NCI-H2227 (cell line): ENCODE data around the gene ADAM12.

Experiments
- DNase-seq: peaks from one replicate; lab custom pipeline; 2025; ENCODE audit not compliant: unreplicated experiment; lab: John Stamatoyannopoulos, UW

Gene ADAM12

DNA sequence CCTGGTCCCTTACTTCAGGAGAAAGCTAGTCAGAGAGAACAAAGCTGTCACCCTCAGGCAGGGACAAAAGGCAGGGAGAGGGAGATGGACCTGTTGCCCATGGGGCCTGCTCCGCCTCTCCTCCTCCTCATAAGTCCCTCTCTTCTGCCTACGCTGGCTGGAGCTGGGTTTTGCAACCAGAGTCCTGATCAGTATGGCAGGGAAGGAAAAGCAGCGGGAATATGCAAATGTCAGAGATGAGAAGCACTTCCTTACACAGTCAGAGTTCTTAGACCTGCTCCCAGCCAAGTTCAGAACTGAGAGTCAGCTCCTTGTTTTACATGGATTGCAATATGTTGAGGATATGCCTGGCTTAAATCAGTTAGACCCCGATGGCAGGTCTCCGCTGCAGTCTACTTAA, 231.1 kb downstream of the ADAM12 start:
- no peak for DNase-seq

DNA sequence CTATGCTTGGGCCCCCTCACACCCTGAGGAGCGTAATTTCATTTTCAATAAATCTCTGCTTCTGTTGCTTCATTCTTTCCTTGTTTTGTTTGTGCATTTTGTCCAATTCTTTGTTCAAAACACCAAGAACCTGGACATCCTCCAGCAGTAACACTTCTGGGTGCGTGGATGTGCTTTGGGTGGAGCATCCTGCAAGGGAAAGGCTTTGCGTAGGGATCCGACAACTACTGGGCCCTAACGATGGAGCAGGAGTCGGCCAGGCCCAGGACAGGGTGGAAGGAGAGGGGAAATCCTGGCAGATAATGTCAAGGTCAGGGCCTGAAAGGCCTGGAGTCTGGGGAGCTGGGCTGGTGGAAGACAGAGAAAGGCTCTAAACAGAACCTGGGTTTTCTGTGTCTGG, 231.8 kb downstream of the ADAM12 start:
- no peak for DNase-seq

DNA sequence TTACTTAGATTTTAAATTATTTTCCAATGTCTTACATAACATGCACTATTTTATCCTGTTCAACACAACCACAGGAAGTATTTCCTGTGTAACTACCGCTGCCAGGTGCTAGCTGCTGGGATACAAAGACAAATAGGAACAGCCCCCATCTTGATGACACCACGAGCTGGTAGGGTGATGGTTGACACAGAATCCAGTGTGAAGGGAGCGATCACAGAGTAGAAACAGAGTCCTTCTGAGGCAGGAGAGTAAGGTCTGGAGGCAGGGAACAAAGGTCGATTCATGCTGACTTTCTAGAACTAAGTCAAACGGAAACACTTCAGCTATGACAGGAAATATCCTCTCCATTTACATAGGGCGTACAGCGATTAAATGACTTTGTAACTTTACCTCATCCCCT, 232.3 kb downstream of the ADAM12 start:
- no peak for DNase-seq

DNA sequence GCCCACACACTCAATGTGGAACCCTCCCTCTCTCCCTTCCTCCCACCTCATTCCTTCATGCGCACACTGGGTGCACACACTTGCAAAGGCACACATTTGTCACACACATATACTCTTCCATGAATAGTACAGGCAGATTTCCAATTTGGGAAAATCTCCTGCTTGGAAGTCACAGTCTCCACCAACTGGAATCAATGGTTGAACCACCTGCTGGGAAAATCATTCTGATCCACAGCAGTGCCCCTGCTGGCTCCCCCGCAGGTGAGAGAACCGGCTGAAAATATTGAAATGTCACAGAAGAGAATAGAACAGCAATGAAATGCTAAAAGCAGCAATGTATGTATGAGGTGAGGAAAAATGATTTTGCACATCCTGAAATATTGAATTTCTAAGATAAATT, 232.7 kb downstream of the ADAM12 start:
- no peak for DNase-seq

DNA sequence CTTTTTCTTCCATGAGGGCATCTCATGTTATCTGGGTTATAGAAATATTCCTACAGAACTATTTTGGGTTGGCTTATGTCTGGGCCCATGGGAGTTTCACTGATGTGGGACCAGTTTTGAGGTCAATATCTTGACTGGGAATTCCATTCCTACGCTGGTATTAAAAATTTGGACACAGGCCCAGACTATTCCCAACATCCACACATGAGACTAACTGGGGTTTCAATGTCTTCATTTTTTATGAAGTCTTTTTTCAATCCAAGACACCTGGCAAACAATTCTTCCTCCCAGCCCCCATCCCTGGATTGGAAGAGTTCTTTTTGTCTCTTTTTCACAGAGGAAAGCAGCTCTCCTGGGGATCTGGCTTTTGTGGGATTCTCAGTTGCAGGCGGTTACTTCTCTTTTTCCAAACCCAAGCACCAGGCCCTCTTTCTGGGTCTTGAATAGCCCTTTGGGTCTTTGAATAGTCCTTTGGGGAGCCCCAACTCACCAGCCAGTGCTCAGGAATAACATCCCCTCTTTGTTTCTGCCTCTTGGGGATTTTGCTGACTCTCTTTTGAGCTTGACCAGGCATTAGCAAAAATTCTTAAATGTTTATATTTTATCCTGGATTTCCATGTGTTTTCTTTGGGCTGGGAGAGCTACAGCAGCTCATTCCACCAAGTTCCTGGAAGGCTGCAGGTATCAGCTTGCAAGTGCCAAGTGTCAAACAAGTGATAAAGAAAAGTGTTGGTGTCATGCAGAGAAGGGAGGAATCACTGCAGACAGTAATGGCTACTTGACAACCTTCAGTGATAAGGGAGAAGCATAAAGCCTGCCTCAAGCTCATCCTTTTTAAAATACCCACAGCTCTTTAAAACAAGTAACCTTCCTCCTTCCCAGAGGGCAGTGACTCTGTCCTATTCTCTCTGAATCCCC, 234.3 kb downstream of the ADAM12 start:
- no peak for DNase-seq

DNA sequence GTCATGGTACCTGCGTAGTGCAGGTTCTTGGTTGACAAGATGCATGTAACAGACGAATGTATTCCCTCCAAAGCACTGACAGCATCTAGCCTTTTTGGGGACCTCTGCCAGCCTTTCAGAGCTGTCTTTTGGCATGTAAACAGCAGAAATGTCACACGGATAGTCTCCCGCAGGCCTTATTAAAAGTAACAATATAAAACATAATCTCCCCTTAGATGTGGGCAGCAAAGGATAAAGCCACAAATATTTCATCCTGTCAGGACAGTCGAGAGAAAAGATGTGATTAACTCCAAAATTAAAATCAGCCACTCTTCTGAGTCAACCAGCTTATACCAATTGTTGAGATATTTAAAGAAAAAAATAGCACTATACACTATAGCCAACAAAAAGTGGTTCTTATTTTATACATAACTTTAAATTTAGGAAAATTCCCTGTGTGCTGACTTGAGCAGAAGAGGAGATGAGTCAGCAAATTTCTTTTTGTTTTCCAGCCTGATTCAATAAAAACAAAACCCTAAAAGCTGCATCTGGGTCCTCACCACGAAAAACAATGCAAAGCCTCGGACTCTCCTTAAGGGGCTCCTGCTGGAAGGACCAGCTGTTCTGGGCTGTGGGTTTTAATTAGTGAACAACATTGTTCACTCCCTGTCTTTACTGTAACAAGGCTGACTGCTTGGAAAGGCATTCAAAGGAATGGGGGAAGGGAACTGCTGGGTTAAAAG, 240.2 kb downstream of the ADAM12 start:
- DNase-seq = no peak

DNA sequence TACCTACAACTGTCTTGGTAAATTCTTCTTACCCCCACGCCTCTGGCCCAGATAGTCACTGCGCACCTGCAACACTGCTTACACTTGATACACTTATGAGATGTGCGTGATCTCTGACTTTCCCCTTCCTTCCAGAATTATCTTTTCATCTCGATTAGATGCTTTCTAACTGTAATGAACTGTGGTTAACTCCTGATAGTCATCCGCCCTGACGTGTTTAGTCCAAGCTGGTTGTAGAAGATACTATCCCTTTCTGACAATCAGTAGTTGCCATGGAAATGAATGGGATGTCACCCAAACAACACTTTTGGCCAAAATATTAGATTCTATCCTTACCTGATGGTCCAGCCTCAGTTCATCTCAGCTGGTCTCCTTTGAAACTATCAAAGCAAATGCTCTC, 241.5 kb downstream of the ADAM12 start:
- no peak for DNase-seq

DNA sequence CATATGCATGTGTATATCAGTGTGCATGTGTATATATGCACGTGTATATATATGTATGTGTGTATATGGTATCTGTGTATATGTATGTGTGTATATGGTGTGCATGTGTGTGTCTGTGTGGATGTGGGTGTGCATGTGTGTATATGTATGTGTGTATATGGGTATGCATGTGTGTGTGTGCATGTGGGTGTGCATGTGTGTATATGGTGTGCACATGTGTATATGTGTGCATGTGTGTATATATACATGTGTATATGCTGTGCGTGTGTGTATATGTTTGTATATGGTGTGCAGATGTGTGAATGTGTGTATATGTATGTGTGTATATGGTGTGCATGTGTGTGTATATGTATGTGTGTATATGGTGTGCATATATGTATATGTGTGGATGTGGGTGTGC, 245.2 kb downstream of the ADAM12 start:
- no peak for DNase-seq

DNA sequence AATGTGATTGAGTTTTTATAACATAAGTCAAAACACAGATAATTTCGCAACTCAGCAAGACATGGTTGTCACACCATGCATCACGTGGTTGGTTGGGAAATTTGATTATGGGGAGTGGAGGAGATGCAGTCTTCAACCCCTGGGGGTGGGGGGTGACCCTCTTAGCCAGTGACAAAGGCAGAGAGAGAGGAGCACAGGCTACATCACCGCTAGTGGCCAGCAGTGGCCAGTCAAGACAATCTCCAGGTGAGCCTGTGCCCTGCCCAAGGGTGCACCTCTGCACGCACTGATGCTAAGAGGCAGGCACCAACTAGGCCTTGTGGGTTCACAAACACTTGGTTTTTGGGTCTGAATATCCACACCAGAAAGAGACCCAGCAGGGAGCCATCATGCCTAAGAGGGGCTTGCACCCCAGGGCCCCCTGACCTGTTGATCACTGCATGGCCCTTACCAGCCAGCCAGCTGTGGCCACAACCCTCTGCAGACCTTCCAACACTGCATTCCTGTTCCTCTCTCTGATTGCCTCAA, 247.5 kb downstream of the ADAM12 start:
- no peak for DNase-seq

DNA sequence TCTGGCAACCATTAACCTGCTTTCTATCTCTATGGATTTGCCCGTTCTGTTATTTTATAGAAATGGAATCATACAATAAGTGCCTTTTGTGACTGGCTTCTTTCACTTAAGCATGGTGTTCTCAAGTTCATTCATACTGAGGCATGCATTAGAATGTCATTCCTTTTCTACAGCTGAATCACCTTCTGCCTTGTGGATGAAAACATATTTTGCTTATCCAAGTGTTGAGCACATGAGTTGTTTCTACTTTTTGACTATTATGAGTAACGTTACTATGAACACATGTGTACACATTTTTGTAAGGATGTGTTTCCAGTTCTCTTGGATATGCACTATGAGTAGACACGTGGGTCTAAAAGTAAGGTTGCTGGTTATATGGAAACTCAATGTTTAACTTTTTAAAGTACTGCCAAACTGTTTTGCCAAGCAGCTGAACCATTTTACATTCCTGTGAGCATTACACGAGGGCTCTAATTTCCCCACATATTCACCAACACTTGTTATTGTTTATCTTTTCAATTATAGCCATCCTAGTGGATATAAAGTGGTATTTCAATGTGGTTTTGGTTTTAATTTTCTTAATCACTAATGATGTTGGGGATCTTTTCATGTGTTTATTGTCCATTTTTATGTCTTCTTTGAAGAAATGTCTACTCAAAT, 250.6 kb downstream of the ADAM12 start:
- DNase-seq = no peak

DNA sequence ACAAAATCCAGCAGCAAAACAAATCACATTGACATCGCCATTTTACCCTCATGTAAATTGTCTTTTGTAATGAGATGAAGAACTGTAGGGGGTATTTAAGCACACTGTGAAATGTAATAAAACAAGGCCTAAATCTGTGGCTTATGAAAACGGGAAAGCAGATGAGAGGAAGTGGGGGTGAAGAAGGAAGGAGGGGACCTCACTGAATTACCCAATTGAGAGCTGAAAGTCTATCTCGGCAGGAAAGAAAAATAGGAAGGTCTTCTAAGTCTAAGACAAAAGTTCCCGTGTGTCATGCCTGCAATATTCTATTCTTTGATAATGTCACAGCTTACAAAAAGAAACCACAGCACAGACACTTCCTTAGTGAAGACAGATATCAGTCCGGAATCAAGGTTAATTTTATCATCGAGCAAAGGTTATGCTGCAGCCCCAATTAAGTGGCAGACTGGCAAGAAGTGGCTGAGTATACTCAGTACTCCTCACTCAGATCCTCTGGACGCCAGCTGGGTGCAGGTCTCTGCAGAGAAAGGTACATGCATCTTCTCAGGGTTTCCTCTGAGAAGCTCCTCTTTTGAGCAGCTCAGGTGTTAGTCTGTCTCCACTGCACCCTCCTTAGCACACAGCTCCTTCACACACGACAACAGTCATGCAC, 252.2 kb downstream of the ADAM12 start:
- no peak for DNase-seq

DNA sequence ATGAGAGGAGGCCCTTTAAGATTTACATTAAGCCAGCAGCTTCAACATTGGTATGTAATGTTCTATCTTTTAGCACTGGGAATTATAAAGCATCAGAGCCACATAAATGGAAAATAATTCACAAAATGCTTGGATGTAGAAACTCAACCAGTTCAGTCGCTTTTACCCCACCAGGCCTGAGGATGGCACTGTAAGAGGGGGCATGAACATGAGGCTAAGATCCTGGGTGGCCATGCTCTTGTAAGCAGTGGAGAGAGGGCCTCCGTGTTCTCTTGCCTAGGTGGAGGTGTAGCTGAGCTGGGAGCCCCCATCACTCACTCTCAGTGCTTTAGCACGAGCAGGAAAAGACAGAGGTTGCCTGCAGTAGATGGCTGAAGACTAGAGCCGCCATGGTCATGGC, 253.1 kb downstream of the ADAM12 start:
- no peak for DNase-seq

DNA sequence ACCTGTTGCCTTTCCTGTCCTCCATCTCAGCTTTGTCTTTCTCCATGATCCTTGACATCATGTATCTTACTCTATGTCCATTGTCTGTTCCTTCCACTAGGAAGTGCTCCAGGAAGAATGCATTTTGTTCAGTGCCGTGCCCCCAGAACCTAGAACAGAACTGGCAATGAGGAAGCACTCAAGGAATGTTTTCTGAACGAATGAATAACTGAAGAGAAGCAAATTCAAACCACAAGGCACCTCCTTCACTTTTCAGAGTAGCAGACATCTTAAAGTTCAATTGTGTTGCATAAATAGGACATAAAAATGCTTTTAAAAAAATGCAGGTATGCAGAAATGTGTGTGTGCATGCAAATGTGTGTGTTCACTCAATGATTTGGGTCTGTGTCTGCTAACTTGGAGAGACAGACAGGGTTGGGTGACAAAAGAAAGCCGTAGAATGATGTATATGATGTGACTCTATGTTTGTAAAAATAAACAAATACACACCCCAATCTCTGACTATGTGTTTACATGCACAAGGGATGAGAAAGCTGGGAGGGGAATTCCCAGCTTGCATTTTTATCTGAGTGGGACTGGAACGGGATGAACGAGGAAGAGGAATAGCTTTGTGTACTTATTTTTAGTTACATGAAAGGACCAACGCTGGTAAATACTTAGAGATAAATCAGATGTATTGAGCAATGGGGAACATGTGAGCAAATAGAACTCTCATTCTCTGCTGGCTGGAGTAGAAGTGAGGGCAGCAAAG, 254.2 kb downstream of the ADAM12 start:
- DNase-seq = no peak

DNA sequence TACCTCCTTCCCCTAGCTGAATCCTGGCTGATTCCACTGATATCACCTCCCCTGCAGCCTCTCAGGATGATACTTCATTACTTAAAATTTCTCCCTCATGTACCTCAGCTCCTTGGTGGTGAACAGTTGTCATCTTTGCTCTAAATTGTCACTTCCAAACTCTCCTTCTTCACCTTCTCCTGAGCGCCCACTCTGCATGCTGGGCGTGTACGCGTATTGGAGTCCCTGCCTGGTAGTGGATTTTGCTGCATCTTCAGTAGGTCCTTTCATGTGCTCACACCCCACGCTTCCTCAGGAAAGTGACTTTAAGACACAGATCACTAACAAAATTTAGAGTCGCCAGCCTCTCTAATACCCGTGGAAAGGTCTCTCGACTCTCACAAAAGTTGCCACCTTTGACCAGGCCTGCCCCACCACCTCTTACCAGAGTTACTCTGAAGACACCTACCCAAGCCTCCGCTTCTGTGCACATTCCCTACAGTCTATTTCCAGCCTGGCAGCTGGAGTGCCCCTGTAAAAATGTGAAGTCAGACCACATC, 255.1 kb downstream of the ADAM12 start:
- no peak for DNase-seq

DNA sequence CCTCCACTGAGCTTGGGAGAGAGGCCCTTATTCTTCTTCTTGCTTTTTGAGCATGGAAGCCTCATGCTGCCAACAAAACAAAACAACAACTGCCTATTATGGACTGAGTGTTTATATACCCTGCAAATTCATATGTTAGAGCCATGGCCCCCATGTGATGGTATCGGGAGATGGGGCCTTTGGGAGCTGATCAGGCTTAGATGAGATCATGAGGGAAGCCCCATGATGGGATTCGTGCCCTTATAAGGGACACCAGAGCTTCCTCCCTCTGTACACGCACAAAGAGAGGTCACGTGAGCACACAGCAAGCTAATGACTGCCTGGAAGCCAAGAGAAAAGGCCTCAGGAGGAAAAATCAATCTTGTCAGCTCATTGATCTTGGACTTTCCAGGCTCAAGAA, 256.9 kb downstream of the ADAM12 start:
- no peak for DNase-seq

DNA sequence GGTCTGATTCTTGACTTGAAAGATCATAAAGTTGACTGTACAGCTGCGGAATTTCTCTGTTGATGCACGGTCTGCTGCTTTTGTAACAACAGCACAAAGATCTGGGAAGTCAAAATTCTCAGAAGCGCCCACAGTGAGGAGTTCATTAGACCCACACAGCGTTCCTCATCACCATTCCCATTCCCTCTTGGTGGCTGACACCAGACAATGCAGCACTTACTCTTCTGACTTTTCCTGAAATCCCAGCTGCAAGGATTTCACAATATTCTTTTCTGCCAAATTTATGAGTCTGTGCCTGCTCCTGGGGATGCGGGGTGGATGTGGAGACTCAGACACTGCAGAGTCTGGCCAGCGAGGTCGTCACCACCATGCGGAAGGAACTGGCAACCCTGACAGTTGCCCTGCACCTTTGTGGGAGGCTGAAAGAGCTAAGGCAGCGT, 258.0 kb downstream of the ADAM12 start:
- no peak for DNase-seq

DNA sequence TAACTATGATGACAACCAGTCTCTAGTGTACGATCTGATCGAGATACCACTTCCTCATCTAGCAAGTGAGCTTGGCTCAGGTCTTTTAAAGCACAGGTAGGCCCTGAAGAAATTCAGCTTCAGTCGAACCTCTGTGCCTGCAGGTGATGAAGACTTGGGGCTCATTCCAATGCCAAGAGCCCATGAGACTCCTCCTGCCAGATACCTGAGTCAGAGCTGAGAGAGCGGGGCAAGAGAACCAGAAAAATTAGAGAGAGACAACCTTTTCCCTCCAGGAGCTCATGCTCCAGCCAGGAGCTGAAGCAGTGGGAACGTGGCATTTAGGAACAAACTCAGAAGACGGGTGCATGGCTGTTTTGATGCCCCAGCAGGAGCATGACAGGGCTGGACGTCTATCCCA, 259.3 kb downstream of the ADAM12 start:
- DNase-seq = no peak

DNA sequence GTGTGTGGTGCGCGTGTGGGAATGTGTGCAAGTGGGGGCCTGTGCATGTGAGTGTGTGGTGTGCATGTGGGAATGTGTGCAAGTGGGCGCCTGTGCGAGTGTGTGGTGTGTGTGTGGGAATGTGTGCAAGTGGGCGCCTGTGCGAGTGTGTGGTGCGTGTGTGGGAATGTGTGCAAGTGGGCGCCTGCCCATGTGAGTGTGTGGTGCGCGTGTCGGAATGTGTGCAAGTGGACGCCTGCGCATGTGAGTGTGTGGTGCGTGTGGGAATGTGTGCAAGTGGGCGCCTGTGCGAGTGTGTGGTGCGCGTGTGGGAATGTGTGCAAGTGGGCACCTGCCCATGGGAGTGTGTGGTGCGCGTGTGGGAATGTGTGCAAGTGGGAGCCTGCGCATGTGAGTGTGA, 259.7 kb downstream of the ADAM12 start:
- no peak for DNase-seq

DNA sequence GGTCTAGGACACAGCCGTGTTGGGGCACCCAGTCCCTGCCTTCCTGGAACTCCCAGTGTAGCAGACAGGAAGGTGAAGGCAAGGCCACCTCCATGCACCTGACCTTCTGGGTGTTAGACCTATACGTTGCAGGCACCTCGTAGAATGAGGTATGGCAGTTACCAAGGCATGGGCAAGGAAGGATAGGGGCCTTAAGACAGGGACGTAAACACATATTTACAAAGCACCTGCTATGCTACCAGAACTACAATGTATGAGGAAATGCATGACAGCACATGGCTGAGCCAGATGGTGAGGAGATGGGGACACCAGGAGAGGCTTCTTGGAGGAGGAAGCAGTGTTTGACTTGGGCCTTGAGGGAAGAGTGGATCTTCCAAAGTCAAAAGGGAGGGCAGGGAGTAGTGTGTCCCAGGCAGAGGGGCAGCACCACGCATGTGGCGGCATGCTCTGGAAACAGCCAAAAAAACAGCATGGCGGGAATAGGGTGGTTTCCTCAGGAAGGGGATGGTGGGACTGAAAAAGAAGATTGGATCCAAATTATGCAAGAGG, 260.7 kb downstream of the ADAM12 start:
- DNase-seq = no peak

DNA sequence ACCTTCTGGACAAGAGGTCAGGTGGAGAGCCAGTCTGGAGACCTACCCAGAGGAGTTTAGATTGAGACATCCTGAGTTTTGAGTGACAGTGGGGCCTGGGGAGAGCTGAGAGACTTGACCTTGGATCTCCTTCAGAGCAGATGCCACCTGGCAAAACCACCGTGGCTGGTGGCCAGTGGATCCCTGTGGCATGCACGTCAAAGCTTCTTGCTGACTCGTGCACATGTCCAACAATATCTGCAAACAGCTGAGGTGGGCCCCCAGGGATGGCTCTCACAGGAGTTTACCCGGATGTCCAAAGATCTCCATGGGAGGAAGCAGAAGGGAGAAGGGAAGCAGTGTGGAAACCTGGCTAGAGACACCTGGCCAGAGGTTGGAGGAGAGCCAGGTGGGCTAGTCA, 261.4 kb downstream of the ADAM12 start:
- DNase-seq = no peak
